ENCODE measurements around the gene TMEM11.
"Not testable (repeated sequence)": the region's sequence is repeated elsewhere in the genome, so short reads cannot be mapped to it uniquely, and the experiment has no call there.

Gene TMEM11

GRCh38 chr17:21210411-21211076 is 3.4 kb downstream of the TMEM11 start:
- no peak for DNase-seq

DNA sequence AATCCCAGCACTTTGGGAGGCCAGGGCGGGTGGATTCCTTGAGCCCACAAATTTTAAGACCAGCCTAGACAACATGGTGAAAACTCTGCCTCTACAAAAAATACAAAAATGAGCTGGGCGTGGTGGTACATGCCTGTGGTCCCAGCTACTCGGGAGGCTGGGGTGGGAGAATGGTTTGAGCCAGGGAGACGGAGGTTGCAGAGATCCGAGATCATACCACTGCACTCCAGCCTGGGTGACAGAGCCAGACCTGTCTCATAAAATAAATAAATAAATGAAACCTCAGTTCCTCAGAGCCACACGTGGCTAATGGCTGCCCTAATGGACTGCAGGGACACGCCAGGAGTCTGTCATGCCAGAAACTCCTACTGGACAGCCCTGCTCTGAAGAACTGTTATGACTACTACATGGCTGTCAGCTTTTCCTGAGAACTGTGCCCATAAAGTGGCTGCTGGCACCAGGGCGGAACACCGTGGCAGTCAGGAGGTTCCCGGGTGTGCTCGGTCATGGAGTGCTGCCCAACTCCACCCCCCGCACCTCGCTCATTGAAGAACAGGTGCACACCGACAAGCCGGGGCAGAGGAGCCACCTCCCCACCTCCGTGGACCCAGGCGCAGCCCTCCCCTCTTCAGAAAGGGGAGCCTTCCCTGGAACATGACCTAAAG is 4.3 kb downstream of the TMEM11 start:
- no peak for DNase-seq

GRCh38 chr17:21208352-21208751 is 5.6 kb downstream of the TMEM11 start:
- no peak for DNase-seq

DNA sequence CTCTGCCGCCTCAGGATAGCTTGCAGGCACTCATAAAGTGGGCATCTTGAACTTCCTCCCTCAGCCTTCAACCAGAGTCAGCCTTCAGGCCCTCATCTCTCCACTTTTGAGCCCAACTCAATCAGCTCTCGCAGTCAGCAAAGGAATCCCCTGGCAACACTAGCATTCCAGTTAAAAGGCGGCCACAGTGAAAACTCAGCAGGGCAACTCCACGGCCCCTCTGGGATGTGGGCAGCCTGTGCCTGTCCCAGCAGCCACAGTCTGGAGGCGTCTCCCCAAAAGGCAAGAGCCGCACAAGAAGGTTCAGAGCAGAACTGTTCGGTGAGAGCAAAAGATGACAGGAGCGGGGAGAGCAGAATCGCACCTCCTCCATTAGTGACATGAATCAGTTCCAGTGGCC is 9.0 kb downstream of the TMEM11 start:
- no peak for DNase-seq

DNA sequence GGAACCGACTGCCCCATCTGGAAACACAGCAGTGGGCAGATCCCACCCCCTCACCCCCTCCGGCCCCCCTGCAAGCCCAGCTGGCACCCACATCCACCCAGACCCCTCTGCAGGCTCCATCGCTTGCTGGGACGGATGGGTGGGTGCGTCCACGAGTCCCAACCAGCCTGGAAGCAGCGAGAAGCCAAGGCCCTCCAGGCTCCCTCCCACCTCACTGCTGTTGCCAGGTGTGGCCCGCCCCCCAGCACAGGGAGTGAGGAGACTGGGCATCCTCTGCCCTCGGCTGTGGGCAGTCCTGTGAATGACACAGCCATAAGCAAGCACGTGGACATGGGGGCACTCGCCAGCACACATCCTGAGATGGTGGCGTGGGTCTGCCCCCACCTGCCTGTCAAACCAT is 11.4 kb downstream of the TMEM11 start:
- no peak for DNase-seq

- DNase-seq = no peak
These were observed 12.1 kb downstream of the TMEM11 start for GRCh38 chr17:21201874-21202273.

- no peak for DNase-seq
These were observed 12.7 kb downstream of the TMEM11 start for GRCh38 chr17:21201298-21201595.

- DNase-seq = no peak
These were observed 13.2 kb downstream of the TMEM11 start for GRCh38 chr17:21200590-21201297.

GRCh38 chr17:21199856-21200255 is 14.1 kb downstream of the TMEM11 start:
- DNase-seq = no peak

DNA sequence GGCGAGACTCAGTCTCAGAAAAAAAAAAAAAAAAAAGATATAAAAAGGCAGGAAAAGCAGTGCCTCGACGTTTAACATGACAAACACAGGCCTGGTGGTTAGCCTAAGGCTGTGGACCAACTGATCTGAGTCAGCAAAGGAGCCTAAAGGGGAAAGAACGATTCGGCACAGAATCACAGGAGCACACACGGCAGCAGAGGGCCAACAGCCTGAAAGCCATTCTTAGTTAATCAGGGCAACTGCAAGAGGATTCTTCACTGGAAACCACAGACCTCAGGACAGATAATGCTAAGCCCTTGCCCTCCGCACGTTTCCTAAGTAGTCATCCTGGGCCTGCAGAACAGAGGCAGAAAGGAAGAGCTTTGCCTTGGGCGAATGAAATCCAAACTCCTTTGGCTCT is 14.7 kb downstream of the TMEM11 start:
- DNase-seq = no peak

DNA sequence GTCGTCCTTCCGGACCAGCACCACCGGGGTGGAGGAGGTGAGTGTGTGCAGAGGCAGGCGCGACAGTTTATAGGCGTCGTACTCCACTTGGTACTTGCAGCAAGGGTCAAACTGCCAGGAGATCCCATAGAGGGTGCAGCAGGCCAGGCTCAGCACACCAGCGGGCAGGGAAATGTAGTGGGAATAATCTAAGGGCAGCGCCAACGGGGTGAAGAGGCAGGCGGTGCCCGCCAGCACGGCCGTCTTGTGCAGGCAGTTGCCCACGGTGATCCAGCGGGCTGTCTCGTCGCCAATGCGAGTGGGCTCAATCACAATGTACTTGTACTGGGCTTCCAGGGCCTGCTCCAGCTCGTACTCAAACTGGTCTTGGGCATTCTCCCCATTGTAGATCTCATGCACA is 15.6 kb downstream of the TMEM11 start:
- DNase-seq = no peak

GRCh38 chr17:21196126-21196525 is 17.8 kb downstream of the TMEM11 start:
- no peak for DNase-seq

DNA sequence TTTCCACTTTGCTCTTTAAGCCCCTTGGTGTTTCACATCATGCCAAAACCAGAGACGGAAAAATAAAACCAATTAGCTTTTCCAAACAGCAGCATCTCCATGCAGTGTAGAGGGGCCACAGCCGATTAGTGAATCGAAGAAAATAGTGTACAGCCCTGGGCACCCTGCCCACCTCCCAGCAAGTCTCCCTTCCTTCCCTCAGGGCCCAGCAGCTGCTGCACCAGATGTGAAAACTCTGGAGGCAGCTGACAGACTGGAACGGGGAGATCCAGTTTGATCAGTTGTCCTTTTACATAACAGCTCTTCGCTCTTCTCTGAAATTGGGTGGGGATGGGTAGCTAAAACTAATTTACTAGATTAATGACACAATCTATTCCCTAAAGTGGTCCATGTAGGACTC is 19.3 kb downstream of the TMEM11 start:
- DNase-seq = no peak

DNA sequence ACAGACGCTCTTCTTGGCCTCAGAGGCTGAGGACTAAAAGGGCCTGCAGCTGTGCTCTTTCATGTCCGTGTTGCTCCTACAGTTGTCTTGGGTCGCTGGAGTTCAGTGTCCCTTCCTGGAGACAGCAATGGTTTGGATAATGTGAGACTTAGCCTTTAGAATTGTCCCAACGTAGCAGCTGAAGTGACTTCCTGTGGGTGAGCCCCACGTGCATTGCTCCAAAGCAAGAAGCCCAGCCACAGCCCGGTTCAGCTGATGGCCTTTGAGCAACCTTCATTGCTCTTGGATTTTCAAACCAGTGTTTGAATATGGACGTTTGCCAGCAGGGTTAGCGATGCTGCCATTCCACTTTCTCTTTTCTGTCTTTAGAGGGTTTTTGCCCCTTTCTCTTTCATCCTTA is 19.7 kb downstream of the TMEM11 start:
- no peak for DNase-seq

GRCh38 chr17:21193031-21193430 is 20.9 kb downstream of the TMEM11 start:
- no peak for DNase-seq

DNA sequence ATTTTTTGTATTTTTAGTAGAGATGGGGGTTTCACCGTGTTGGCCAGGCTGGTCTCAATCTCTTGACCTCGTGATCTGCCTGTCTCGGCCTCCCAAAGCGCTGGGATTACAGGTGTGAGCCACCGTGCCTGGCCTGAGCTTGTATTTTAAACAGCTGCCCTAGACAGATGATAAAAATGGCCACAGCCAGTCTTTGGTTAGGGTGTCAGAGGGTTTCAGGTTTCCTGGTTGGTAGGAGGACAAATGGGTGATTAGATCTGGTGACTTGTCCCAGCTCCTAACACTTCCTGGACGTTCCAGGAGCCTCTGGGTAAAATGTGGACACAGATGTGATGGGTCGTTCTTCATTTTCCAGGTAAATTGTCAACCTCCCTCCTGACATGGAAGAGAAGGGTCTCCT is 21.5 kb downstream of the TMEM11 start:
- DNase-seq = not testable (repeated sequence)

- no peak for DNase-seq
These were observed 22.3 kb downstream of the TMEM11 start for GRCh38 chr17:21191698-21192097.

DNA sequence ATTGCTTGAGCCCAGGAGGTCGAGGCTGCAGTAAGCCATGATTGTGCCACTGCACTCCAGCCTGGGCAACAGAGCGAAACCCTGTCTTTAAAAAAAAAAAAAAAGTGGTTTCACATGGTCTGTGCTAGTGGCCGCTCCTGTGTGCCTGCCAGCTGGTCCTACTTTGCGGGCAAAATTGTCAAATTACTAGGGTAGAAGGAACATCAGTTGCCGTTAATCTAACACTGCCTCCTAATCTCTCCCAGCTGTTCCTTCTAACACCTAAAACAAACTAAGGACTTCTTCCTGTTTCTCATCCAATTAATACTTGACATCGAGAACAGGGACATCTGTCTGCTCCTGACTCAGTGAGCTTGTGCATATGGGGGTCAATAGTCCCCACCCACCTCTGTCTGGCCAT is 23.9 kb downstream of the TMEM11 start:
- DNase-seq = no peak

GRCh38 chr17:21189361-21189760 is 24.6 kb downstream of the TMEM11 start:
- DNase-seq = no peak

- DNase-seq = no peak
These were observed 27.4 kb downstream of the TMEM11 start for GRCh38 chr17:21186399-21187187.

GRCh38 chr17:21185061-21185460 is 28.9 kb downstream of the TMEM11 start:
- no peak for DNase-seq

GRCh38 chr17:21184570-21184969 is 29.4 kb downstream of the TMEM11 start:
- DNase-seq = no peak

DNA sequence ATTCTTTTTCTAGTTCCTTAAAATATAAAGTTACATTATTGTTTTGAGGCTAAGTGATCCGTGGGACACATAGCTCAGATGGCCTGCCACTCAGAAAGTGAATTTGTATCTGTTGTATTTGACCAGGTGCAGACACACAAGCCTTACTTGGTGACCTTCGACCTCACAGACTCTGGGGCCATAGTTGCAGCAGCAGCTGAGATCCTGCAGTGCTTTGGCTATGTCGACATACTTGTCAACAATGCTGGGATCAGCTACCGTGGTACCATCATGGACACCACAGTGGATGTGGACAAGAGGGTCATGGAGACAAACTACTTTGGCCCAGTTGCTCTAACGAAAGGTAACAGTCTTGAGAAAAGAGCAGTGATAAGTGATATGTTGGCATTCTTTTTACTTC is 30.5 kb downstream of the TMEM11 start:
- no peak for DNase-seq

Data from NK-92 treated with Interleukin-12 subunit alpha and Interleukin-12 subunit beta, amount 100 ng/mL, for 24 hours (cell line).